Measurements from ENCODE around the gene HSPA4L.

Gene HSPA4L

GRCh38 chr4:127783955-127784770 is 2.0 kb downstream of the HSPA4L start:
- no peak for DNase-seq

- DNase-seq: no peak
These were observed 6.4 kb downstream of the HSPA4L start for GRCh38 chr4:127788517-127788916.

GRCh38 chr4:127791391-127791790 is 9.3 kb downstream of the HSPA4L start:
- DNase-seq: no peak

- DNase-seq: no peak
These were observed 11.4 kb downstream of the HSPA4L start for GRCh38 chr4:127793528-127793927.

- no peak for DNase-seq
These were observed 17.6 kb downstream of the HSPA4L start for GRCh38 chr4:127799711-127800110.

GRCh38 chr4:127809173-127809800 is 27.2 kb downstream of the HSPA4L start:
- DNase-seq: no peak

- no peak for DNase-seq
These were observed 28.4 kb downstream of the HSPA4L start for GRCh38 chr4:127810551-127810950.

- DNase-seq: no peak
These were observed 40.3 kb downstream of the HSPA4L start for GRCh38 chr4:127822430-127822829.

- DNase-seq: no peak
These were observed 46.0 kb downstream of the HSPA4L start for GRCh38 chr4:127828121-127828520.

GRCh38 chr4:127829014-127829413 is 46.9 kb downstream of the HSPA4L start:
- DNase-seq: no peak

- no peak for DNase-seq
These were observed 50.5 kb downstream of the HSPA4L start for GRCh38 chr4:127832585-127832984.

- no peak for DNase-seq
These were observed 61.8 kb downstream of the HSPA4L start for GRCh38 chr4:127843704-127844600.

- DNase-seq: no peak
These were observed 62.5 kb downstream of the HSPA4L start for GRCh38 chr4:127844601-127845116.

GRCh38 chr4:127846061-127846460 is 63.9 kb downstream of the HSPA4L start:
- no peak for DNase-seq

- DNase-seq: no peak
These were observed 64.6 kb downstream of the HSPA4L start for GRCh38 chr4:127846765-127847164.

- DNase-seq: no peak
These were observed 67.5 kb downstream of the HSPA4L start for GRCh38 chr4:127849505-127850234.

- DNase-seq: no peak
These were observed 70.5 kb downstream of the HSPA4L start for GRCh38 chr4:127852661-127853060.

- DNase-seq: no peak
These were observed 74.2 kb downstream of the HSPA4L start for GRCh38 chr4:127856196-127856812.

GRCh38 chr4:127856813-127857447 is 74.8 kb downstream of the HSPA4L start:
- no peak for DNase-seq

GRCh38 chr4:127857641-127858040 is 75.5 kb downstream of the HSPA4L start:
- no peak for DNase-seq

GRCh38 chr4:127868196-127868595 is 86.1 kb downstream of the HSPA4L start:
- no peak for DNase-seq

- DNase-seq: no peak
These were observed 88.2 kb downstream of the HSPA4L start for GRCh38 chr4:127870281-127870680.

All from activated effector memory CD4-positive, alpha-beta T cell treated with Interleukin-2 at 50 U/mL for 16 hours (primary cell).